Measurements from ENCODE around the gene POTEB3.
"Not testable (repeated sequence)": the region's sequence is repeated elsewhere in the genome, so short reads cannot be mapped to it uniquely, and the experiment has no call there.

The POTEB3 gene

GRCh38 chr15:21440399-21440798 is at the start of gene POTEB3:
POTEB3 (minus strand) TSS chr15:21440499; CDS start chr15:21440011, 488 bp downstream.
- not testable (repeated sequence) for DNase-seq

GRCh38 chr15:21453683-21454082 is 13.4 kb upstream of the POTEB3 start:
- not testable (repeated sequence) for DNase-seq

GRCh38 chr15:21451920-21452563 is 11.7 kb upstream of the POTEB3 start:
- not testable (repeated sequence) for DNase-seq

GRCh38 chr15:21451487-21451886 is 11.2 kb upstream of the POTEB3 start:
- not testable (repeated sequence) for DNase-seq

GRCh38 chr15:21407366-21407765 is 32.9 kb downstream of the POTEB3 start:
- DNase-seq, result not testable (repeated sequence)

GRCh38 chr15:21401531-21401930 is 38.8 kb downstream of the POTEB3 start:
- not testable (repeated sequence) for DNase-seq

- not testable (repeated sequence) for DNase-seq
These were observed 41.2 kb downstream of the POTEB3 start for GRCh38 chr15:21399111-21399510.

GRCh38 chr15:21398511-21398910 is 41.8 kb downstream of the POTEB3 start:
- DNase-seq, result not testable (repeated sequence)

GRCh38 chr15:21397656-21398055 is 42.6 kb downstream of the POTEB3 start:
- not testable (repeated sequence) for DNase-seq

- DNase-seq, result not testable (repeated sequence)
These were observed 43.1 kb downstream of the POTEB3 start for GRCh38 chr15:21397186-21397585.

- not testable (repeated sequence) for DNase-seq
These were observed 54.3 kb downstream of the POTEB3 start for GRCh38 chr15:21385961-21386360.

- DNase-seq, result not testable (repeated sequence)
These were observed 56.3 kb downstream of the POTEB3 start for GRCh38 chr15:21383866-21384485.

- DNase-seq, result not testable (repeated sequence)
These were observed 66.6 kb downstream of the POTEB3 start for GRCh38 chr15:21373682-21374081.

- not testable (repeated sequence) for DNase-seq
These were observed 71.1 kb downstream of the POTEB3 start for GRCh38 chr15:21369177-21369576.

- not testable (repeated sequence) for DNase-seq
These were observed 71.7 kb downstream of the POTEB3 start for GRCh38 chr15:21368625-21369024.
